GM18858 (cell line): ENCODE measurements around the gene MYBPC3.

Experiments
- ATAC-seq: cut with Tn5 transposase; IDR thresholded peaks from one replicate; pipeline ENCODE4 v1.9.1; 2021; ENCODE audit not compliant: unreplicated experiment

The MYBPC3 gene

GRCh38 chr11:47357985-47358730 lies 5.7 kb upstream of the MYBPC3 start:
- no peak for ATAC-seq

GRCh38 chr11:47356998-47357329 lies 4.5 kb upstream of the MYBPC3 start:
- no peak for ATAC-seq

GRCh38 chr11:47356129-47356997 lies 3.9 kb upstream of the MYBPC3 start:
- ATAC-seq, result no peak

- ATAC-seq, result no peak
Measured at GRCh38 chr11:47355283-47356128, 3.0 kb upstream of the MYBPC3 start.

GRCh38 chr11:47354913-47355282 lies 2.4 kb upstream of the MYBPC3 start:
- no peak for ATAC-seq

GRCh38 chr11:47353978-47354774 lies 1.7 kb upstream of the MYBPC3 start:
- no peak for ATAC-seq

GRCh38 chr11:47351156-47352126 lies 1.1 kb downstream of the MYBPC3 start:
- no peak for ATAC-seq

GRCh38 chr11:47350315-47350714 lies 2.2 kb downstream of the MYBPC3 start:
- ATAC-seq, result no peak

GRCh38 chr11:47349521-47350095 lies 2.9 kb downstream of the MYBPC3 start:
- no peak for ATAC-seq

- no peak for ATAC-seq
Measured at GRCh38 chr11:47348859-47349258, 3.6 kb downstream of the MYBPC3 start.

- no peak for ATAC-seq
Measured at GRCh38 chr11:47348131-47348802, 4.2 kb downstream of the MYBPC3 start.

- ATAC-seq, result no peak
Measured at GRCh38 chr11:47347137-47347536, 5.4 kb downstream of the MYBPC3 start.

GRCh38 chr11:47345890-47346563 lies 6.5 kb downstream of the MYBPC3 start:
- no peak for ATAC-seq

- ATAC-seq, result no peak
Measured at GRCh38 chr11:47342854-47343253, 9.6 kb downstream of the MYBPC3 start.

- ATAC-seq, result no peak
Measured at GRCh38 chr11:47342036-47342803, 10.3 kb downstream of the MYBPC3 start.

- no peak for ATAC-seq
Measured at GRCh38 chr11:47340980-47341775, 11.3 kb downstream of the MYBPC3 start.

- no peak for ATAC-seq
Measured at GRCh38 chr11:47340010-47340409, 12.5 kb downstream of the MYBPC3 start.
